Kidney epithelial cell (primary cell): Measurements from ENCODE around the gene SMIM22. TPM values are rescaled to one million over a fixed set of nuclear protein-coding genes. Genes with fewer than 3 reads are reported as not detected.

Experiments
- DNase-seq: peaks from one replicate; pipeline ENCODE4 v3.0.0-alpha.2; 2010; ENCODE audit warnings: low read depth
- H3K27me3 ChIP-seq: 2 replicates; pipeline ENCODE4 v1.6.0; 2011; ENCODE audit warnings: low read length; ENCODE audit not compliant: control insufficient read depth, insufficient read depth
- H3K36me3 ChIP-seq: 2 replicates; pipeline ENCODE4 v1.5.1; 2011; ENCODE audit warnings: low read length; ENCODE audit not compliant: control insufficient read depth, insufficient read depth
- H3K4me3 ChIP-seq: 2 replicates; pipeline ENCODE4 v1.5.1; 2011; ENCODE audit warnings: low read depth, mild to moderate bottlenecking, control low read depth, low read length
- total RNA-seq: library from RNA; depleted of rRNA; stranded (reverse); fragments of >200 nt; gene quantifications from 2 replicates; pipeline ENCODE4 v1.2.3, GENCODE V29; 2015
- TF ChIP-seq, protein P1 (sequence below): IDR thresholded peaks from 2 replicates; pipeline ENCODE4 v1.5.1; 2011; ENCODE audit warnings: mild to moderate bottlenecking, moderate library complexity, low read length, control low read depth, inconsistent platforms; ENCODE audit not compliant: insufficient read depth, poor library complexity, severe bottlenecking

The SMIM22 gene
- total RNA-seq, 1 donor from 2014 or later = not detected

GRCh38 chr16:4840984-4841383 lies 45.8 kb downstream of the SMIM22 start:
- H3K4me3 ChIP-seq = no peak overlapping the region
- H3K27me3 ChIP-seq = no peaks in the 10 kb centered on the region
- peaks cover 2% of the 10 kb centered on the region for H3K36me3 ChIP-seq
- DNase-seq = no peak
- TF ChIP-seq, protein P1, sequence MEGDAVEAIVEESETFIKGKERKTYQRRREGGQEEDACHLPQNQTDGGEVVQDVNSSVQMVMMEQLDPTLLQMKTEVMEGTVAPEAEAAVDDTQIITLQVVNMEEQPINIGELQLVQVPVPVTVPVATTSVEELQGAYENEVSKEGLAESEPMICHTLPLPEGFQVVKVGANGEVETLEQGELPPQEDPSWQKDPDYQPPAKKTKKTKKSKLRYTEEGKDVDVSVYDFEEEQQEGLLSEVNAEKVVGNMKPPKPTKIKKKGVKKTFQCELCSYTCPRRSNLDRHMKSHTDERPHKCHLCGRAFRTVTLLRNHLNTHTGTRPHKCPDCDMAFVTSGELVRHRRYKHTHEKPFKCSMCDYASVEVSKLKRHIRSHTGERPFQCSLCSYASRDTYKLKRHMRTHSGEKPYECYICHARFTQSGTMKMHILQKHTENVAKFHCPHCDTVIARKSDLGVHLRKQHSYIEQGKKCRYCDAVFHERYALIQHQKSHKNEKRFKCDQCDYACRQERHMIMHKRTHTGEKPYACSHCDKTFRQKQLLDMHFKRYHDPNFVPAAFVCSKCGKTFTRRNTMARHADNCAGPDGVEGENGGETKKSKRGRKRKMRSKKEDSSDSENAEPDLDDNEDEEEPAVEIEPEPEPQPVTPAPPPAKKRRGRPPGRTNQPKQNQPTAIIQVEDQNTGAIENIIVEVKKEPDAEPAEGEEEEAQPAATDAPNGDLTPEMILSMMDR = no peak

Other genes with a start within 250 kb of the SMIM22 start
- gene C16orf96, start 239.0 kb upstream of the SMIM22 start, total RNA-seq = not detected in 2 replicates
- gene UBALD1, start 180.5 kb upstream of the SMIM22 start, total RNA-seq = 8.9 and 15.3 TPM in 2 replicates
- gene MGRN1, start 170.5 kb upstream of the SMIM22 start, total RNA-seq = 63.6 and 88.7 TPM in 2 replicates
- gene NUDT16L1, start 101.8 kb upstream of the SMIM22 start, total RNA-seq = 19.1 and 36.1 TPM in 2 replicates
- gene ANKS3, start 61.1 kb upstream of the SMIM22 start, total RNA-seq = 22.0 and 28.6 TPM in 2 replicates
- gene DNAAF8, start 60.8 kb upstream of the SMIM22 start, total RNA-seq = 0.62 and 1.8 TPM in 2 replicates
- 5.8 and 10.5 TPM in 2 replicates for gene ZNF500, start 28.2 kb upstream of the SMIM22 start, total RNA-seq
- gene SEPTIN12, start 7.0 kb upstream of the SMIM22 start, total RNA-seq = not detected in 2 replicates
- gene ROGDI, start 7.3 kb downstream of the SMIM22 start, total RNA-seq = 24.3 and 25.9 TPM in 2 replicates
- gene GLYR1, start 51.9 kb downstream of the SMIM22 start, total RNA-seq = 42.7 and 57.5 TPM in 2 replicates
- 33.3 and 40.8 TPM in 2 replicates for gene UBN1, start 52.1 kb downstream of the SMIM22 start, total RNA-seq
- gene PPL, start 141.8 kb downstream of the SMIM22 start, total RNA-seq = 25.5 and 26.5 TPM in 2 replicates
- not detected in 2 replicates for gene SEC14L5, start 163.0 kb downstream of the SMIM22 start, total RNA-seq
- 40.0 and 59.9 TPM in 2 replicates for gene NAGPA, start 238.6 kb downstream of the SMIM22 start, total RNA-seq